IMR-90 (cell line): ENCODE measurements around the gene FGB. TPM values are rescaled to one million over a fixed set of nuclear protein-coding genes. Genes with fewer than 3 reads are reported as not detected.

Experiments used
- ATAC-seq: fragments of 200-7000 bp; cut with Tn5 transposase; 2 replicates; pipeline ENCODE4 v1.9.1; 2020; ENCODE audit warnings: low read depth, mild to moderate bottlenecking, moderate library complexity
- BruUV-seq: library from RNA; stranded (reverse); fragments of 400-500 nt; replicated peaks from 2 replicates; lab custom pipeline; 2021; lab: Mats Ljungman, UMichigan
- CTCF ChIA-PET: fragments of 300-600 bp; formaldehyde crosslinking; extraction: SDS; loops from one replicate; lab custom pipeline; 2021; ENCODE audit warnings: antibody characterized with exemption; lab: Yijun Ruan, JAX
- POLR2A ChIA-PET: fragments of 300-600 bp; sonication (Branson Sonifier 250); formaldehyde crosslinking; loops from one replicate; lab custom pipeline; 2022; ENCODE audit warnings: antibody characterized with exemption; ENCODE audit not compliant: unreplicated experiment; lab: Charles Lee
- DNase-seq: peaks from one replicate; pipeline ENCODE4 v3.0.0; 2013
- H2AFZ ChIP-seq: replicated peaks from 2 replicates; pipeline ENCODE3; 2013; ENCODE audit warnings: low read length, mild to moderate bottlenecking; ENCODE audit not compliant: poor library complexity
- H2AK5ac ChIP-seq: 2 replicates; pipeline ENCODE4 v1.6.1; 2013; ENCODE audit warnings: low read depth, low read length, inconsistent platforms
- H2AK9ac ChIP-seq: replicated peaks from 2 replicates; pipeline ENCODE3; 2013; ENCODE audit warnings: mild to moderate bottlenecking, low read depth, low read length, moderate library complexity; ENCODE audit not compliant: poor library complexity
- H2BK120ac ChIP-seq: 2 replicates; pipeline ENCODE4 v1.6.1; 2013; ENCODE audit warnings: low read depth, low read length, inconsistent platforms
- H2BK15ac ChIP-seq: 3 replicates; pipeline ENCODE4 v1.6.1; 2013; ENCODE audit warnings: low read depth, low read length, inconsistent platforms
- H2BK20ac ChIP-seq: 2 replicates; pipeline ENCODE4 v1.6.1; 2013; ENCODE audit warnings: low read depth, mild to moderate bottlenecking, inconsistent platforms, low read length, moderate library complexity
- H2BK5ac ChIP-seq: 2 replicates; pipeline ENCODE4 v1.6.1; 2013; ENCODE audit warnings: mild to moderate bottlenecking, low read depth, low read length, inconsistent platforms; ENCODE audit not compliant: poor library complexity, severe bottlenecking
- H3K14ac ChIP-seq: replicated peaks from 2 replicates; pipeline ENCODE4 v1.6.1; 2013; ENCODE audit warnings: low read depth, low read length, inconsistent platforms
- H3K18ac ChIP-seq: 2 replicates; pipeline ENCODE4 v1.6.1; 2013; ENCODE audit warnings: low read depth, low read length, control low read depth
- H3K23ac ChIP-seq: 2 replicates; pipeline ENCODE4 v1.6.1; 2013; ENCODE audit warnings: low read depth, low read length, inconsistent platforms
- H3K27ac ChIP-seq: 2 replicates; pipeline ENCODE4 v1.5.1; 2013; ENCODE audit warnings: mild to moderate bottlenecking, control low read depth, low read length; ENCODE audit not compliant: insufficient read depth
- H3K27me3 ChIP-seq: 2 replicates; pipeline ENCODE4 v1.6.1; 2013; ENCODE audit warnings: low read length; ENCODE audit not compliant: control insufficient read depth, insufficient read depth
- H3K36me3 ChIP-seq: 2 replicates; pipeline ENCODE4 v1.6.1; 2013; ENCODE audit warnings: low read length, mixed read lengths; ENCODE audit not compliant: control insufficient read depth, insufficient read depth
- H3K4ac ChIP-seq: 2 replicates; pipeline ENCODE4 v1.6.1; 2013; ENCODE audit warnings: low read depth, low read length, inconsistent platforms
- H3K4me1 ChIP-seq: 2 replicates; pipeline ENCODE4 v1.6.1; 2013; ENCODE audit warnings: low read length, mixed read lengths; ENCODE audit not compliant: control insufficient read depth, insufficient read depth
- H3K4me2 ChIP-seq: 2 replicates; pipeline ENCODE4 v1.6.1; 2013; ENCODE audit warnings: low read depth, mild to moderate bottlenecking, control low read depth, low read length, moderate library complexity
- H3K4me3 ChIP-seq: 2 replicates; pipeline ENCODE4 v1.5.1; 2013; ENCODE audit warnings: low read depth, mild to moderate bottlenecking, control low read depth, low read length, moderate library complexity; ENCODE audit not compliant: insufficient read depth
- H3K56ac ChIP-seq: 2 replicates; pipeline ENCODE4 v1.6.1; 2013; ENCODE audit warnings: low read length, inconsistent platforms; ENCODE audit not compliant: insufficient read depth; ENCODE audit errors: extremely low read depth
- H3K79me1 ChIP-seq, 2 experiments: 2 replicates each; pipeline ENCODE4 v1.6.1; 2013; ENCODE audit warnings: low read length in 2 of 2, inconsistent platforms in 1 of 2, low read depth in 1 of 2
- H3K9ac ChIP-seq: 2 replicates; pipeline ENCODE4 v1.6.1; 2013; ENCODE audit warnings: low read depth, low read length, control low read depth
- H3K9me1 ChIP-seq: 2 replicates; pipeline ENCODE4 v1.6.1; 2013; ENCODE audit warnings: low read length, inconsistent platforms; ENCODE audit not compliant: insufficient read depth
- H3K9me3 ChIP-seq: 2 replicates; pipeline ENCODE4 v1.6.1; 2013; ENCODE audit warnings: low read length; ENCODE audit not compliant: control insufficient read depth, insufficient read depth
- H4K20me1 ChIP-seq: 2 replicates; pipeline ENCODE4 v1.6.1; 2013; ENCODE audit warnings: low read length, inconsistent platforms; ENCODE audit not compliant: insufficient read depth
- H4K5ac ChIP-seq: 2 replicates; pipeline ENCODE4 v1.6.1; 2013; ENCODE audit warnings: mild to moderate bottlenecking, low read depth, low read length, control low read depth
- H4K8ac ChIP-seq, 2 experiments: 2 replicates each; pipeline ENCODE4 v1.6.1; 2013; ENCODE audit warnings: low read depth in 2 of 2, low read length in 2 of 2, control low read depth in 1 of 2, inconsistent platforms in 1 of 2
- H4K91ac ChIP-seq: 2 replicates; pipeline ENCODE4 v1.6.1; 2013; ENCODE audit warnings: low read depth, low read length, inconsistent platforms; ENCODE audit not compliant: insufficient read depth
- BHLHE40 ChIP-seq: fragments of 150-350 bp; IDR thresholded peaks from 2 replicates; pipeline ENCODE4 v1.6.1; 2016; ENCODE audit warnings: mild to moderate bottlenecking, low read depth, low read length
- CEBPB ChIP-seq: IDR thresholded peaks from 2 replicates; pipeline ENCODE4 v1.6.1; 2012; ENCODE audit warnings: low read depth, low read length, improper control_type of control experiment
- CHD1 ChIP-seq: IDR thresholded peaks from 2 replicates; pipeline ENCODE4 v1.6.1; 2012; ENCODE audit warnings: low read depth, low read length, improper control_type of control experiment
- CTCF ChIP-seq: conservative IDR thresholded peaks from 2 replicates; pipeline ENCODE4 v1.5.1; 2012; ENCODE audit warnings: mild to moderate bottlenecking, low read depth, low read length, improper control_type of control experiment
- FOS ChIP-seq: fragments of 150-350 bp; IDR thresholded peaks from 2 replicates; pipeline ENCODE4 v1.6.1; 2016; ENCODE audit warnings: low read depth, low read length
- MAFK ChIP-seq: IDR thresholded peaks from 2 replicates; pipeline ENCODE4 v1.6.1; 2012; ENCODE audit warnings: low read depth, low read length, improper control_type of control experiment
- MAZ ChIP-seq: IDR thresholded peaks from 2 replicates; pipeline ENCODE4 v1.6.1; 2012; ENCODE audit warnings: low read depth, mild to moderate bottlenecking, low read length, improper control_type of control experiment, moderate library complexity, borderline replicate concordance
- MXI1 ChIP-seq: IDR thresholded peaks from 2 replicates; pipeline ENCODE4 v1.6.1; 2012; ENCODE audit warnings: low read depth, mild to moderate bottlenecking, low read length, moderate library complexity, borderline replicate concordance
- POLR2A ChIP-seq: IDR thresholded peaks from 2 replicates; pipeline ENCODE4 v1.6.1; 2012; ENCODE audit warnings: mild to moderate bottlenecking, low read depth, low read length
- RAD21 ChIP-seq: IDR thresholded peaks from 2 replicates; pipeline ENCODE4 v1.6.1; 2012; ENCODE audit warnings: low read length, improper control_type of control experiment
- RFX5 ChIP-seq: IDR thresholded peaks from 2 replicates; pipeline ENCODE4 v1.8.0; 2012; ENCODE audit warnings: low read depth, mild to moderate bottlenecking, low read length, moderate library complexity
- USF2 ChIP-seq: fragments of 150-350 bp; IDR thresholded peaks from 2 replicates; pipeline ENCODE4 v1.6.1; 2017; ENCODE audit warnings: mild to moderate bottlenecking, antibody characterized with exemption, low read length, low read depth
- WGBS, 2 experiments: methylation state at CpG; one replicate each; pipeline versions ENCODE4 v1.1.5 to v1.1.7; 2013; ENCODE audit warnings: missing lambda C conversion rate in 2 of 2; ENCODE audit not compliant: insufficient read length in 1 of 2; ENCODE audit errors: extremely low coverage in 2 of 2; 5-methylcytosine and 5-hydroxymethylcytosine counted together
- dilution Hi-C: fragments of 300-500 bp; cut with HindIII; formaldehyde crosslinking; loops from one replicate; pipeline ENCODE4 v1.14.3; 2018; ENCODE audit warnings: low sequenced_read_pairs; ENCODE audit not compliant: unreplicated experiment
- in situ Hi-C: fragments of 300-500 bp; cut with MboI; formaldehyde crosslinking; loops from 3 replicates; pipeline ENCODE4 v1.14.3; 2019; ENCODE audit warnings: low sequenced_read_pairs, inconsistent platforms, mixed read lengths
- intact Hi-C: fragments of 100-400 bp; cut with micrococcal nuclease; formaldehyde crosslinking; loops from 2 replicates; pipeline ENCODE4 v1.10.0; 2022
- polyA plus RNA-seq, 3 experiments: library from polyadenylated mRNA; depleted of rRNA; stranded (reverse); fragments of >200 nt; gene quantifications; 2 replicates each; pipeline ENCODE4 v1.2.3, GENCODE V29; 2012; ENCODE audit warnings: low replicate concordance in 1 of 3
- total RNA-seq: library from RNA; depleted of rRNA; stranded (reverse); fragments of >200 nt; gene quantifications from 2 replicates; pipeline ENCODE4 v1.2.3, GENCODE V29; 2012
- TF ChIP-seq, protein P1 (sequence below): fragments of 150-350 bp; IDR thresholded peaks from 2 replicates; pipeline ENCODE4 v1.6.1; 2016; ENCODE audit warnings: low read depth, mild to moderate bottlenecking, low read length, moderate library complexity, borderline replicate concordance

Gene FGB
- total and polyA plus RNA-seq, 2 of the 4 experiments (the other 2 are of a cell fraction), result not detected

GRCh38 chr4:154528869-154529268 lies 33.9 kb upstream of the FGB start:
- Histone ChIP-seq H4K20me1 (no peaks in the 10 kb centered on the region), H4K5ac (no peak overlapping the region), H3K79me1 (no peaks in the 10 kb centered on the region), H2BK20ac (no peak overlapping the region), H3K23ac (no peak overlapping the region), H3K4me1 (no peaks in the 10 kb centered on the region), H3K9me1 (no peaks in the 10 kb centered on the region), H2BK15ac (no peak overlapping the region), H3K4me2 (no peak overlapping the region), H2BK120ac (no peak overlapping the region), H4K91ac (no peak overlapping the region), H3K56ac (no peak overlapping the region), H3K4me3 (no peak overlapping the region), H2AFZ (no peak overlapping the region), H4K8ac (no peak overlapping the region), H2AK5ac (no peak overlapping the region), H3K9me3 (no peaks in the 10 kb centered on the region), H2AK9ac (no peak overlapping the region), H3K18ac (no peak overlapping the region), H3K27ac (no peak overlapping the region), H3K14ac (no peak overlapping the region), H3K27me3 (no peaks in the 10 kb centered on the region; the same call in 1 of the 2 replicates), H3K4ac (no peak overlapping the region), H3K36me3 (no peaks in the 10 kb centered on the region), H2BK5ac (no peak overlapping the region), H3K9ac (no peak overlapping the region)
- intact Hi-C loops, result no loop called here
- in situ Hi-C loops, result no loop called here
- TF ChIP-seq MXI1 (no peak), MAZ (no peak), RFX5 (no peak), POLR2A (no peak), USF2 (no peak), FOS (no peak), BHLHE40 (no peak), CEBPB (no peak), CHD1 (no peak), RAD21 (no peak), MAFK (no peak), CTCF (no peak)
- TF ChIP-seq, protein P1, sequence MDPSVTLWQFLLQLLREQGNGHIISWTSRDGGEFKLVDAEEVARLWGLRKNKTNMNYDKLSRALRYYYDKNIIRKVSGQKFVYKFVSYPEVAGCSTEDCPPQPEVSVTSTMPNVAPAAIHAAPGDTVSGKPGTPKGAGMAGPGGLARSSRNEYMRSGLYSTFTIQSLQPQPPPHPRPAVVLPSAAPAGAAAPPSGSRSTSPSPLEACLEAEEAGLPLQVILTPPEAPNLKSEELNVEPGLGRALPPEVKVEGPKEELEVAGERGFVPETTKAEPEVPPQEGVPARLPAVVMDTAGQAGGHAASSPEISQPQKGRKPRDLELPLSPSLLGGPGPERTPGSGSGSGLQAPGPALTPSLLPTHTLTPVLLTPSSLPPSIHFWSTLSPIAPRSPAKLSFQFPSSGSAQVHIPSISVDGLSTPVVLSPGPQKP, result no peak
- no peak for ATAC-seq
- DNase-seq, result no peak
- dilution Hi-C loops, result no loop called here
- ChIA-PET CTCF (interaction anchor here (0.6 kb wide), 1 partner anchor 24 kb away, joined by 3 read pairs; no protein-coding TSS in a partner anchor), POLR2A (no interaction called here)
- 0% methylated on average over 1 of the region's 2 CpGs; no CpG with 5 or more reads in 1 of the 2 experiments for WGBS, 2 experiments
- BruUV-seq, result no TSS peak
